IPS-18c (cell line): ENCODE data around the gene FAM181A.

Source experiments
- H3K4me3 ChIP-seq: 2 replicates; pipeline ENCODE4 v1.7.0; 2013; ENCODE audit warnings: low read depth, mild to moderate bottlenecking, low read length, moderate library complexity; ENCODE audit not compliant: insufficient read depth
- H3K9me3 ChIP-seq: one replicate; pipeline ENCODE4 v1.6.1; 2013; ENCODE audit warnings: mild to moderate bottlenecking, low read length, moderate library complexity; ENCODE audit not compliant: control insufficient read depth, insufficient read depth

FAM181A gene

DNA sequence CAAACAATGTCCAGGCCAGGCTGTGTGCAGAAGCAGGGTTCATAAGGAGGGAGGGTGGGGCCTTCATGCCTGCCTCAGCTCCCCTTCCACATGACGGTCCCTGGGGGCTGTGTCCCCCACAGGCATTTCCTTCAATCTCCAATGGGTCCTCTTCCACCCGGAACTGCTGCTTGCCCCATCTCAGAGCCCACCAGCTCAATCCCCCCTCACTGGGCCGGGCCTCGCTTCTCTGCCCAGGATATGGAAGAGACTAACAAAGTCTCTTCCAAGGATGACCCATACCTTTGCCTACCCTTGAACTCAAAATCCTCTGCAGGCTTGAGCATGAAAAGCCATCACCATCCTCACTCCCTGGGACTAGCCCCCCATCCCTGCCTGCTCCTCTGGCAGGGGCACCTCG, 28.4 kb upstream of the FAM181A start:
- Histone ChIP-seq H3K9me3 (no peaks in the 10 kb centered on the region), H3K4me3 (no peak overlapping the region)

- no peak overlapping the region for H3K4me3 ChIP-seq
- H3K9me3 ChIP-seq: no peaks in the 10 kb centered on the region
Observed at GRCh38 chr14:93901813-93902212, 25.3 kb upstream of the FAM181A start.

GRCh38 chr14:93902619-93903307, 24.4 kb upstream of the FAM181A start:
- H3K4me3 ChIP-seq: no peak overlapping the region
- H3K9me3 ChIP-seq: no peaks in the 10 kb centered on the region

DNA sequence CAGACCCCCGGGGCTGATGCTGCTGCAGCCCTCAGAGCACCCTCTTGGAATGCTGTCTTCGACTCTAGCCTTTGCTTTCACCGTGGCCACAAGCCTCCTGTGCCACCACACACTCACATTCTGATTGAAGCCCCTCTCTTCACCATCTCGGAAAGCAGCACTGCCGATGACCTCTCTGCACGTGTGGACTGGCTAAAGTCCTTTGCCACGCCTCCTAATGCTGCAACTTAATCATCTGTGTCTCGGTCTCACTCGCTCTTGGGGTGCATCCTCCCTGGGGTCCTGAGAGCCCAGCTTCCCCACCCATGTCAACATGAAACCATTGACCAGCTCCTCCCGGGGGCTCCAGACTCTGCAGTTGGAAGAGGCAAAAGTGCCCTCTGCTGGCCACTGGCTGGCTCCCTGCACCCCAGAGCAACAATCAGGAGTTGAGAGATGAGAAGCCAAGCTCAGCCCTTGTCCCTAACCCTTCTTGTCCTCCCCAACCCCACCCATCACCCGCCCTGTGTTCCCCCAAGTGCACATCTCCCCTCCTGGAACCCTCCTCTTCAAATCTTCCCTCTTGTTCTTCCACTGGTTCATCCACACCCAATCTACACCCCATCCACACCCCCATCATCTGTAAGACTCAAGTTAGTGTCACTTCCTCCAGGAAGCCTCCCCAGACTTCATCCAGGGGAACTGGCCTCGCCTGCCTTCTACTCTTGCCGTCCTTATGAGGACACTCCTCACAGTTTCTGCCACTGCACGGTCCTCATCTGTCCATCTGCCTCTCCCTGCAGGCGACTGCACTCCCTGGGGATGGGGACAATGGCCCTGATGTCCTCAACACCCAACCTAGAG, 23.6 kb upstream of the FAM181A start:
- Histone ChIP-seq H3K9me3 (no peaks in the 10 kb centered on the region), H3K4me3 (no peak overlapping the region)

- Histone ChIP-seq H3K4me3 (no peak overlapping the region), H3K9me3 (no peaks in the 10 kb centered on the region)
Observed at GRCh38 chr14:93905623-93906022, 21.5 kb upstream of the FAM181A start.

DNA sequence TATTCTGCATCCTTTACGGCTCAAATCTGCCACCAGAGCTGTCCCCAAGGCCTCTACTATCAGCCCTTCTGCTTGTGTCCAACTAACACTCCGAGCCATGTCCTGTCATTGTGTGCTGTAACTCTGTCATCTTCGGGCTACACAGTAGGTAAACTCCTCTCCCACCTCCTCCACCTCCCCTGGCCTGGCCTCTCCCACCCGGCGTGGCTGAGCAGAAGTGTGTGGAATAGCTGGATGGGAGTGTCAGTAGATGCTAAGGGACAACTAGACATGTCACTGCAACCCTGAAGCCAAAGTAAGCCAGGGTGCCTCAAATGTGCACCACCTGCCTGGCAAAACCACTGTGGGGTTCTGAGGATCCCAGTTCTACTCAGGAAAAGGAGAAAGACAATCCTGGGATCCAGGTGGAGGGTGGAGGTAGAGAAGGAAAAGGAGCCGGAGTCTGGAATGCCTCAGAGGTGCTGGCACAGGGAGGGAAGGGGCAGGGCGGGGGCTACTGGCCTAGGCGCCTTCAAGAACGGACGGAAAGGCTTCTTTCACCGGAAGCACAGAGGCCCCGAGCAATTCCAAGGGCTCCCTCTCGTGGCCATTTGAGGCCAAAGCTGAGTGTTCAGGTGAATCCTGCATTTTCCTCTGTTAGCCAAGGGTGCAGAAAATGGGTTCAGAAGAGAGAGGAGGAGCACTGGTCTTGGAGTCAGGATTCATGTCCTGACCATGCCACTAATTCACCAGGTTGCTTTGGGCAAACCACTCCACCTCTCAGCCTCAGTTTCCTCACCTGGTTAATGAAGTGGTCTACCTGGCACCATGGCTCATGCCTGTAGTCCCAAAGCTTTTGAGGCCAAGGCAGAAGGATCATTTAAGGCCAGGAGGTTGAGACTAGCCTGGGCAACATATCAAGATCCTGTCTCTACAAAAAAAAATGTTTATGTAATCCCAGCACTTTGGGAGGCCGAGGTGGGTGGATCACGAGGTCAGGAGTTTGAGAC, 20.5 kb upstream of the FAM181A start:
- H3K9me3 ChIP-seq: no peaks in the 10 kb centered on the region
- no peak overlapping the region for H3K4me3 ChIP-seq

- Histone ChIP-seq H3K9me3 (no peaks in the 10 kb centered on the region), H3K4me3 (no peak overlapping the region)
Observed at GRCh38 chr14:93909429-93910128, 17.6 kb upstream of the FAM181A start.

- Histone ChIP-seq H3K4me3 (no peak overlapping the region), H3K9me3 (no peaks in the 10 kb centered on the region)
Observed at GRCh38 chr14:93911975-93912615, 15.0 kb upstream of the FAM181A start.

- no peak overlapping the region for H3K4me3 ChIP-seq
- no peaks in the 10 kb centered on the region for H3K9me3 ChIP-seq
Observed at GRCh38 chr14:93912782-93913181, 14.4 kb upstream of the FAM181A start.

DNA sequence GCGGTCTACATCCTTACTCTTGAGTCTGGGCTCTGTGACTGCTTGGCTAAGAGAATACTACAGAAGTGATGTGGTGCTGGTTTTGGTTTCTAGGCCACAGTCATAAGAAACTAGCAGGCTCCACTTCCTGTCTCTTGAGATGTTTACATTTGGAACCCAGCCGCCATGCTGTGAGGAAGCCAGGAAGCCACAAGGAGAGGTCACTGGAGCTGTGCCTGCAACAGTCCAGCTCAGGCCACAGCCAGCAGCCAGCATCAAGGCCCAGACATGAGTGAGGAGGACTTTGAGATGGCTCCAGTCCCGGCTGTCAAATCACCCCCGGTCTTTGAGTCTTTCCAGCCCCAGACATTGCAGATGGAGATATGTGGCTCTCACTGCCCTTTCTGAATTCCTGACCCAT, 12.9 kb upstream of the FAM181A start:
- no peak overlapping the region for H3K4me3 ChIP-seq
- no peaks in the 10 kb centered on the region for H3K9me3 ChIP-seq

DNA sequence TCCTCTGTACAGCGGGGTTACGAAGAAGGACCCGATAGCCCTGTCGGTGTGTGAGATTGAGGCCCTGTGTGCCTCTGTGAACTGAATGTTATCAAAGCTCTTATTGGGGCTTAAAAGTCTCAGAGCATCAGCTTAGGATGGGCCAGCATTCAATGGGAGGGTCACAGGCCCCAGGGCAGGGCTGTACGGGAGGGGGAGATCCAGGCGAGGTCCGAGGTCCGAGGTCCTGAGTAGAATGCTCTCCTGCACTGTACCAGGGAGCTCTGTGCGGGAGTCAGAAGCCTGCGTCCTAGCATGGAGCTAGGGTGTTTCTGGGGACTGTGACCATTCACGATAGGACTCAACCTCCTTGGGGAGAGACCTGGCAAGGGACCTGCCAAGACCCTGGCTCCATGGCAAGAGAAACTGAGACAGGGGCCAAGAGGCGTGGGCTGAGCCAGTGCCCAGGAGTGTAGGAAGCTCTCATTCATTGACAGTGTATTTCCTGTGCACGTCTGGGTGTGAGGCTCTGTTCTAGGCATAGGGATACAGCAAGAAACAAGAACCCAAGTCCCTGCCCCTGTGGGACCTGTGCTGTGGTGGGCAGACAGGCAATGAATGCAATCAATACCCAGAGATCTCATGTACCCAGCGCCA, 12.0 kb upstream of the FAM181A start:
- Histone ChIP-seq H3K4me3 (no peak overlapping the region), H3K9me3 (no peaks in the 10 kb centered on the region)

- Histone ChIP-seq H3K9me3 (no peaks in the 10 kb centered on the region), H3K4me3 (no peak overlapping the region)
Observed at GRCh38 chr14:93915800-93916199, 11.3 kb upstream of the FAM181A start.

- H3K9me3 ChIP-seq: no peaks in the 10 kb centered on the region
- no peak overlapping the region for H3K4me3 ChIP-seq
Observed at GRCh38 chr14:93916498-93916897, 10.6 kb upstream of the FAM181A start.

DNA sequence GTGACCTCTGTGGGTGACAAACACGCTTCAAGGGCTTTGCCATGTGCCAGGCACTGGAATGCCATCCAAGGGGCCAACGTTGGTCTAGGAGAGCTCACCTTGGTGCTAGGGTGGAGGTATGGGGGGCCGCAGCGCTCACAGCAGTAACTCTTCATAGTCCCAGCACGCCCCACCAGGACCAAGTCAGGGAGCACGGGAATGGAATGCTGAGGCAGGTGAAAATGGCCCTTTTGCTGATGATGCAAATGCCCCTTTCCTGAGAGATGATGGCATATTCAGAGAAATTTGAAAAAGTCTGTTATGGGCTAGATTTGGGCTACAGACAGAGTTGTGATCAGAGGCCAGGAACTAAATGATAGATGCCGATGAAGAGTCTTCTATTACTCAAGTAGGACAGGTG, 10.0 kb upstream of the FAM181A start:
- Histone ChIP-seq H3K9me3 (no peaks in the 10 kb centered on the region), H3K4me3 (no peak overlapping the region)

- Histone ChIP-seq H3K4me3 (no peak overlapping the region), H3K9me3 (no peaks in the 10 kb centered on the region)
Observed at GRCh38 chr14:93921001-93921806, 5.9 kb upstream of the FAM181A start.
